Mononuclear cell (primary cell): Measurements from ENCODE around the gene DAD1. TPM values are rescaled to one million over a fixed set of nuclear protein-coding genes. Genes with fewer than 3 reads are reported as not detected.
"Not testable (repeated sequence)": the region's sequence is repeated elsewhere in the genome, so short reads cannot be mapped to it uniquely, and the experiment has no call there.

ENCODE experiments used
- H3K27me3 ChIP-seq: 2 replicates; pipeline ENCODE4 v1.6.0; 2011; ENCODE audit warnings: low read length, control low read depth; ENCODE audit not compliant: insufficient read depth
- H3K4me1 ChIP-seq: 2 replicates; pipeline ENCODE4 v1.5.1; 2011; ENCODE audit warnings: mild to moderate bottlenecking, low read length, control low read depth; ENCODE audit not compliant: insufficient read depth
- H3K4me3 ChIP-seq: 2 replicates; pipeline ENCODE4 v1.5.1; 2011; ENCODE audit warnings: mild to moderate bottlenecking, low read length, moderate library complexity
- H3K9me3 ChIP-seq: 2 replicates; pipeline ENCODE4 v1.5.1; 2011; ENCODE audit warnings: low read depth, mild to moderate bottlenecking, control low read depth, low read length
- total RNA-seq: library from RNA; depleted of rRNA; stranded (reverse); fragments of >200 nt; gene quantifications from one replicate; pipeline ENCODE4 v1.2.3, GENCODE V29; 2012

DAD1 gene
- total RNA-seq, 1 donor, result 83.6 TPM

DNA sequence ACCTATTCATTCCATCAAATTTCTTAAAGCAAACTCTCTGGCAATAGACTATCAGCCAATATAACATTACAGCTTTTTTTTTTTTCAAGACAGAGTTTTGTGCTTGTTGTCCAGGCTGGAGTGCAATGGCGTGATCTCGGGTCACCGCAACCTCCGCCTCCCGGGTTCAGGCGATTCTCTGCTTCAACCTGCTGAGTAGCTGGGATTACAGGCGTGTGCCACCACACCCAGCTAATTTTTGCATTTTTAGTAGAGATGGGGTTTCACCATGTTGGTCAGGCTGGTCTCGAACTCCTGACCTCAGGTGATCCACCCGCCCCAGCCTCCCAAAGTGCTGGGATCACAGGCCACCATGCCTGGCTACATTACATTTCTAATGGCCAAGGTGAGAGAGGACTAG is 22.8 kb downstream of the DAD1 start:
- not testable (repeated sequence) for H3K4me3 ChIP-seq, H3K27me3 ChIP-seq, H3K9me3 ChIP-seq
- H3K4me1 ChIP-seq, result peaks cover 92% of the 10 kb centered on the region

DNA sequence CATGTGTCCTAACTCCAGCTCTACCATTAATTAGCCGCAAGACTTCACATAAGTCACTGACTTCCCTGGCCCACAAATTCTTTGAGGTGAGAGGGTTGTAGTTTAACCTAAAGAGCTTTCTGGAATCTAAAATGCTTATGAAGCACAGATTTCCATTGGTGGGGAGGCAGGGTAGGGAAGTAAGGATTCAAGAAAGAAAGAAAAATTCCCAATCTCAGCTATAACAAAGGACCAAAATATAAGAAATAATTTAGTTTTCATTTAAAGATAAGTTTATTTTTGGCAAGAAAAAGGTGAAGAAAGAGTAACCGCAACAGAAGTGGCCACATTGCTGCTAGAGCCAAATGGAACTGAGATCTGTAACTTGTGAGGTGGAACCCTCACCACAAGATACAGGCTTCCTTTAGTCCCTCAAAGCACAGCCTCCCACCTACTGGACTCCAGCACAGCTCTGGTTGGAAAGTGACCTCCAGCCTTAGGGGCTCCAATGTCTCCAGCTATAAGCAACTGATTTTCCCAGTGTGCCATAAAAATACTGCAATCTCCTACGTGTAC is 23.6 kb downstream of the DAD1 start:
- Histone ChIP-seq H3K4me3 (no peak overlapping the region), H3K27me3 (no peaks in the 10 kb centered on the region), H3K9me3 (no peaks in the 10 kb centered on the region), H3K4me1 (peaks cover 96% of the 10 kb centered on the region)

DNA sequence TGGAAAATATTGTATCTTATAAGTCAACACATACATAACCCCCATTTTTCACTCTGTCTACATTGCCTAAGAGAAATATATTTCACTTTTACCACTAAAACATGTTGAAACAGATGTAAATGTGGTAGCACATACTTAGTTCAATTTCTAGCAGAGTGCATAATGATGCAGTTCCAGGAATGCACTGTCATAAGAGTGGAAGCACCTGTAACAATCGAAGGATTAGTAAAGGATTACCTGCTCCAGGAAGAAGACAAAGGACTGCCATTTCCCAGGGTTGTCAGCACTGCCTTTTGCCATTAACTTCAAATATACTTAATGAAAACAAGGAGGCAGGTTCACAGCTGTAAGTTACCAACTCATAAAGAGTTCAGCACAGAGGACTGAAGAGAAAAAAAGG is 24.6 kb downstream of the DAD1 start:
- Histone ChIP-seq H3K27me3 (no peaks in the 10 kb centered on the region), H3K4me1 (peaks cover 96% of the 10 kb centered on the region), H3K9me3 (no peaks in the 10 kb centered on the region), H3K4me3 (no peak overlapping the region)

- Histone ChIP-seq H3K9me3 (no peaks in the 10 kb centered on the region), H3K4me1 (peaks cover 96% of the 10 kb centered on the region), H3K4me3 (no peak overlapping the region), H3K27me3 (no peaks in the 10 kb centered on the region)
Measured at GRCh38 chr14:22563987-22564386, 25.0 kb downstream of the DAD1 start.

DNA sequence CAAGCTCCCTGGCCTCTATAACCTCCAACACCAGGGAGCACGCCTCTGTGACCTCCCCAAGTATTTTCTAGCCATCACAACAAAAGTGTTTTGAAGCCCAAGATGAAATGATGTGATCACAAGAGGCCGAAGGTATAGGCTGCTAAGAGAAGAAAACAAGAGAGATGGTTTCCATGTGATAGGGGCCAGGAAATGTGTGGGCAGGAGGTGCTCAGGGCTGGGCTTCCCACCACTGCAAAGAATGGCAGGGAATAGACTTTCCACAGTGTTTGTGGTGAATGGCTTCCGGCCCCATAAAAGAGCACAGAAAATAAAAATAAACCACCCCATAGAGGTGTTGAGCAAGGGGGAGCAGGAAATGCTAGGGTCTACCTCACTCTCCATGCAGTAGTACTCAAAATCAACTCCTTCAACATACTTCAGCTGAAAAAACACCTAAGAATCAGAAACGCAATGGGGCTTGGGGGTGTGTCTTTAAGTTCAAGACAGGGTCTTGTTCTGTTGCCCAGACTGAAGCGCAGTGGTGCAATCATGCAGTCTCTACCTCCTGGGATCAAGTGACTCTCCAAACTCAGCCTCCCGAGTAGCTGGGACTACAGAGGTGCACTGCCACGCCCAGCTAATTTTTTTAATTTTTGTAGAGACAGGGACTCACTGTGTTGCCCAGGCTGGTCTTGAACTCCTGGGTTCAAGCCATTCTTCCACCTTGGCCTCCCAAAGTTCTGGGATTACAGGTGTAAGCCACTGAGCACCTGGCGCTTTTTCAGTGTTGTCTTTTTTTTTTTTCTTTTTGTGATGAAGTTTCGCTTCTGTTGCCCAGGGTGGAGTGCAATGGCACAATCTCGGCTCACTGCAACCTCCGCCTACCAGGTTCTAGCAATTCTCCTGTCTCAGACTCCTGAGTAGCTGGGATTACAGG is 27.1 kb downstream of the DAD1 start:
- no peak overlapping the region for H3K4me3 ChIP-seq
- no peaks in the 10 kb centered on the region for H3K9me3 ChIP-seq
- H3K27me3 ChIP-seq, result no peaks in the 10 kb centered on the region
- peaks cover 98% of the 10 kb centered on the region for H3K4me1 ChIP-seq

- H3K27me3 ChIP-seq, result no peaks in the 10 kb centered on the region
- peaks cover 100% of the 10 kb centered on the region for H3K4me1 ChIP-seq
- H3K9me3 ChIP-seq, result no peaks in the 10 kb centered on the region
- no peak overlapping the region for H3K4me3 ChIP-seq
Measured at GRCh38 chr14:22561366-22561660, 27.7 kb downstream of the DAD1 start.

- no peaks in the 10 kb centered on the region for H3K27me3 ChIP-seq
- H3K4me1 ChIP-seq, result peaks cover 100% of the 10 kb centered on the region
- H3K9me3 ChIP-seq, result no peaks in the 10 kb centered on the region
- H3K4me3 ChIP-seq, result no peak overlapping the region
Measured at GRCh38 chr14:22560662-22561365, 28.2 kb downstream of the DAD1 start.

GRCh38 chr14:22559041-22559440 is 30.0 kb downstream of the DAD1 start:
- no peaks in the 10 kb centered on the region for H3K9me3 ChIP-seq
- peaks cover 100% of the 10 kb centered on the region for H3K4me1 ChIP-seq
- no peaks in the 10 kb centered on the region for H3K27me3 ChIP-seq
- H3K4me3 ChIP-seq, result no peak overlapping the region

- H3K27me3 ChIP-seq, result no peaks in the 10 kb centered on the region
- no peak overlapping the region for H3K4me3 ChIP-seq
- peaks cover 100% of the 10 kb centered on the region for H3K4me1 ChIP-seq
- no peaks in the 10 kb centered on the region for H3K9me3 ChIP-seq
Measured at GRCh38 chr14:22558221-22558913, 30.7 kb downstream of the DAD1 start.

DNA sequence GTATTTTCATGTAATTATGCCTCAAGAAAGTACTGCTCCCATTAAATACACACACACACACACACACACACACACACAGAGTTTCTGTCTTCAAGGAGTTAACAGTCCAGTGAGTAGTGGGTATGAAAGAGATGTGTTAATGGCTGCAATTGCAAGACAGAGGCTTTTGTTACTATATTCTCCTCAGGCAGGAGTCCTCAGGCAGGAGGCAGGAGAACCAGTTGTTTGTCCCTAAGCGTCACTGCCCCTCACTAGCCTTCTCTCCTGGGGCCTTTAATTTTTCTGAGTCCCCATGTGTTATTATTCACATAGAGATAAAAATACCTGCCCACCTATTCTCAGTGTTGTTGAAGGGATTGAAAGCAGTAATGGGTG is 31.2 kb downstream of the DAD1 start:
- Histone ChIP-seq H3K27me3 (no peaks in the 10 kb centered on the region), H3K4me1 (peaks cover 98% of the 10 kb centered on the region), H3K9me3 (no peaks in the 10 kb centered on the region), H3K4me3 (no peak overlapping the region)

DNA sequence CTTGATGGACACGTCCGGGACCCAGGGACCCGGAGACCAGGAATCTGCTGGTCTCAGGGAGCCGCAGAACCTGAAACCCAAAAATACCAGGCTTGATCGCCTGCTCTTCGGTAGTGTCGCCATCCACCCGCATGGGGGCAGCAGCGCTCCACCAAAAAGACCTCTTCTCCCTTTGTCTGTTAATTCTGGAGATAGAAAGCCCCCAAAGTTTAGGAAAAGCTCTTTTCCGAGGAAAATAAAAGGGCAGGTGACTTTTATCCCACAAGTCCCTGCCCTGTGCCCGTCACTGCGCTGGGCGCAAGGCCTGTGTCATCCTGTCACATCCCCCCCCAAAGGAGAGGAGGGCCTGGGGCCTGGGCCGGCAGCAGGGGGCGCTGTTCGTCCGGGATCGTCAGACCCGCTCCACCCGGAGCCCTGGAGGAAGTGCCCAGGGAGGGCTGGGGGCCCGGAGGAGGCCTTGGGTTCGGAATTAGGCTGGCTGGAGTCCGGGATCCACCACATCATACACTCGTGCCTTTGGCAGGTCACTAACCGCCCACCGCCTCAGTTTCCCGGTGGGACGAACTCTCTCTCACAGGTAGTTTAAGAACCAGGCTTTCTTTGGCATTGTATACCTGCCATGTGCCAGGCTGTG is 31.9 kb downstream of the DAD1 start:
- Histone ChIP-seq H3K9me3 (no peaks in the 10 kb centered on the region), H3K4me1 (peaks cover 98% of the 10 kb centered on the region), H3K27me3 (no peaks in the 10 kb centered on the region), H3K4me3 (peak overlapping the region; percentile 1)

GRCh38 chr14:22556021-22556989 is 32.7 kb downstream of the DAD1 start:
- Histone ChIP-seq H3K4me3 (peak overlapping the region; percentile 1), H3K27me3 (no peaks in the 10 kb centered on the region), H3K9me3 (no peaks in the 10 kb centered on the region), H3K4me1 (peaks cover 98% of the 10 kb centered on the region)

DNA sequence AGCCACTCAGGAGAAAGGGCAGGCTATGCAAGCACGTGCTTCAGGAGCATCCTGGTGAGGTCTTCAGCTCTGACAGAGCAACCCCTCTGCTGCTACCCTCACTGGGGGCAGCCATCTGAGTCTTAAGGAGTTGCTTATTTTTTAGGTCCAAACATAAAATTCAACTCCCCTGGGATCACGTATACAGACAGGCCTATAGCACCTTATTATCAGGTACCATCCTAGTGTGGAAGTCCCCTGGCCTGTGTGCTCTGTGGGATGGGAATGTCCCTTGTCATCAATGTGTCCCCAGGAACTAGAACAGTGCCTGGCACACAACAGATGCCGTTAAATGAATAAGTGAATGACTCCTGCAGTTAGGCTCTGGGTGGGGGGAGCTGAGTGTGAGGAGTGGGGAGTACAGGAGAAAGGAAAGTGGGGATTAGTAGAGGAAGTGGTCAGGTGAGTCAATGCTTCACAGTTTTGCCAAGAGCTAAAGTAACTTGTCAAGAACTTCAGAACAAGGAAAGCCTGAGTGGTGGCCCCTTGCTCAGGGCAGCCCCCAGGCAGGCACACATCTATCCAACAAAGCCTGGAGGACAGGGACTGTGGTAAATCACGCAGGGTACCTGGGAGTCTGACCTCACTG is 33.5 kb downstream of the DAD1 start:
- Histone ChIP-seq H3K9me3 (no peaks in the 10 kb centered on the region), H3K4me3 (no peak overlapping the region), H3K4me1 (peaks cover 98% of the 10 kb centered on the region)

More for the DNA sequence above, 33.5 kb downstream of the DAD1 start:
- no peaks in the 10 kb centered on the region for H3K27me3 ChIP-seq
